DLD1 (cell line): ENCODE data around the gene STK40.

Experiments
- in situ Hi-C: cut with HindIII; loops from 2 replicates; pipeline ENCODE4 v1.10.0; 2017; ENCODE audit warnings: low sequenced_read_pairs

Gene STK40

GRCh38 chr1:36385410-36386264, at the start of gene STK40:
TSS of gene STK40 (minus strand) at chr1:36385924. CDS start at chr1:36361332, 24,592 bp downstream.
- in situ Hi-C loops = no loop called here

- in situ Hi-C loops = no loop called here
These were observed 47.4 kb upstream of the STK40 start for GRCh38 chr1:36433102-36433501.

- in situ Hi-C loops = no loop called here
These were observed 46.9 kb upstream of the STK40 start for GRCh38 chr1:36432616-36433015.

- in situ Hi-C loops = no loop called here
These were observed 40.1 kb upstream of the STK40 start for GRCh38 chr1:36425791-36426190.

- in situ Hi-C loops = no loop called here
These were observed 35.9 kb upstream of the STK40 start for GRCh38 chr1:36421649-36422048.

GRCh38 chr1:36420836-36421317, 35.2 kb upstream of the STK40 start:
- in situ Hi-C loops = no loop called here

GRCh38 chr1:36420409-36420808, 34.7 kb upstream of the STK40 start:
- in situ Hi-C loops = no loop called here

- in situ Hi-C loops = no loop called here
These were observed 33.8 kb upstream of the STK40 start for GRCh38 chr1:36419569-36419968.

- in situ Hi-C loops = no loop called here
These were observed 33.4 kb upstream of the STK40 start for GRCh38 chr1:36419140-36419539.

- in situ Hi-C loops = no loop called here
These were observed 32.2 kb upstream of the STK40 start for GRCh38 chr1:36417931-36418330.

- in situ Hi-C loops = no loop called here
These were observed 30.1 kb upstream of the STK40 start for GRCh38 chr1:36415661-36416326.

- in situ Hi-C loops = no loop called here
These were observed 28.7 kb upstream of the STK40 start for GRCh38 chr1:36414384-36414783.

GRCh38 chr1:36411674-36412648, 26.2 kb upstream of the STK40 start:
- in situ Hi-C loops = no loop called here

GRCh38 chr1:36408479-36408878, 22.8 kb upstream of the STK40 start:
- in situ Hi-C loops = no loop called here

- in situ Hi-C loops = no loop called here
These were observed 20.7 kb upstream of the STK40 start for GRCh38 chr1:36406440-36406839.

GRCh38 chr1:36402504-36402890, 16.8 kb upstream of the STK40 start:
- in situ Hi-C loops = no loop called here

GRCh38 chr1:36401602-36402503, 16.1 kb upstream of the STK40 start:
- in situ Hi-C loops = no loop called here

GRCh38 chr1:36400825-36401601, 15.3 kb upstream of the STK40 start:
- in situ Hi-C loops = no loop called here

GRCh38 chr1:36400514-36400824, 14.7 kb upstream of the STK40 start:
- in situ Hi-C loops = no loop called here
